Heart left ventricle (tissue), 16 donors: ENCODE results near the gene PGM1. TPM values are rescaled to one million over a fixed set of nuclear protein-coding genes. Genes with fewer than 3 reads are reported as not detected.

ENCODE experiments used
- ATAC-seq, 4 donors: fragments of 200-7000 bp; cut with Tn5 transposase; one replicate each; pipeline ENCODE4 v1.9.1; 2020 to 2022; ENCODE audit warnings: moderate library complexity in 4 of 4, mild to moderate bottlenecking in 3 of 4, moderate number of reproducible peaks in 1 of 4
- DNase-seq, 5 donors: peaks; one replicate each; pipeline ENCODE4 v3.0.0-alpha.2; 2020
- H3K27ac ChIP-seq, 12 donors: fragments of 200-600 bp; sonication (generic) in 4 of 12; one replicate each; pipeline versions ENCODE4 v1.5.0 to v1.8.0; 2016 to 2022; ENCODE audit warnings: mild to moderate bottlenecking in 2 of 12
- H3K27me3 ChIP-seq, 9 donors: fragments of 200-600 bp; sonication (generic) in 2 of 9; one replicate each; pipeline versions ENCODE4 v1.5.1 to v1.8.0; 2016 to 2022; ENCODE audit warnings: mild to moderate bottlenecking in 3 of 9
- H3K36me3 ChIP-seq, 9 donors: fragments of 200-600 bp; sonication (generic) in 2 of 9; one replicate each; pipeline versions ENCODE4 v1.5.0 to v1.8.0; 2018 to 2022; ENCODE audit warnings: mild to moderate bottlenecking in 2 of 9
- H3K4me1 ChIP-seq, 12 donors: fragments of 200-600 bp; sonication (generic) in 4 of 12; one replicate each; pipeline versions ENCODE4 v1.5.0 to v1.8.0; 2016 to 2022; ENCODE audit warnings: mild to moderate bottlenecking in 3 of 12
- H3K4me3 ChIP-seq, 12 donors: fragments of 200-600 bp; sonication (generic) in 4 of 12; one replicate each; pipeline versions ENCODE4 v1.5.0 to v1.8.0; 2017 to 2022; ENCODE audit warnings: mild to moderate bottlenecking in 9 of 12, moderate library complexity in 4 of 12
- H3K9me3 ChIP-seq, 12 donors: fragments of 200-600 bp; sonication (generic) in 4 of 12; one replicate each; pipeline versions ENCODE4 v1.5.0 to v1.8.0; 2016 to 2022; ENCODE audit warnings: mild to moderate bottlenecking in 1 of 12
- CTCF ChIP-seq, 12 donors: fragments of 200-600 bp; sonication (generic) in 4 of 12; IDR thresholded peaks; one replicate each; pipeline versions ENCODE4 v1.5.0 to v1.8.0; 2018 to 2022; ENCODE audit warnings: antibody characterized with exemption in 12 of 12, mild to moderate bottlenecking in 5 of 12
- POLR2A ChIP-seq, 2 donors: fragments of 450-650 bp; IDR thresholded peaks; one replicate each; pipeline ENCODE4 v1.6.1; 2017; ENCODE audit warnings: antibody characterized with exemption in 2 of 2, mild to moderate bottlenecking in 2 of 2, moderate library complexity in 2 of 2
- WGBS, 4 donors: extraction: QIAGEN DNeasy Blood & Tissue Kit in 2 of 4; methylation state at CpG; one replicate each; pipeline versions ENCODE4 v1.1.5 to v1.1.7; 2013 to 2018; 5-methylcytosine and 5-hydroxymethylcytosine counted together
- intact Hi-C, 10 donors: fragments of 100-400 bp; cut with DNase I; formaldehyde crosslinking; loops; one replicate each; pipeline versions ENCODE4 v1.11.1 to v1.14.2; 2022
- polyA plus RNA-seq, 2 donors: library from polyadenylated mRNA; stranded (reverse); fragments of 200-250 nt; gene quantifications; one replicate each; pipeline ENCODE4 v1.2.3, GENCODE V29; 2013
- total RNA-seq, 9 donors: library from RNA; depleted of rRNA in 2 of 9; stranded (reverse); fragments of >200 nt in 2 of 9; fragmentation: NEBNext Ultra II Directional in 3 of 9; extraction: Animal tissue kit (Norgen Biotek cat#: 25700) in 3 of 9; gene quantifications; one replicate each; pipeline versions ENCODE4 v1.1.0 to v1.2.4, GENCODE V29; 2016 to 2023
- donor health status: ischemic (EF 13 %, LVEDD 7.1; RV severe dilation, severe dysfunction).
- donor health status: healthy with polysubstance abuse.
- donor health status: DM: no; HTN: yes; CAD: no.
- donor health status: DM: no; HTN: no; CAD: no.
- donor health status: ischemic (EF 25% LVEDD 6.9; RV normal size, moderate dysfunction).
- donor health status: ischemic (EF 25% LVEDD 5.7; RV mildly dilated, moderate dysfunction).
- donor health status: healthy.
- donor health status: DM: yes; HTN: yes; CAD: no.
- donor health status: ischemic (EF 35%, LVEDD 5.7; RV mildly dilated, moderate dysfunction).
- donor health status: nonischemic (EF 11% LVEDD 7.7; RV severe dilation, severe dysfunction).
- donor health status: DM: yes; HTN: yes; CAD: no.
- donor health status: PGD.
- donor health status: ischemic (EF 29% LVEDD 5.4; RV normal size, mild dysfunction).
- donor health status: nonischemic (EF 23%, LVEDD 6.1; RV moderate dilation, normal function).

The PGM1 gene
- total and polyA plus RNA-seq, 11 donors: 51.4 to 419 (median 258) TPM

GRCh38 chr1:63686696-63687095 lies 93.5 kb downstream of the PGM1 start:
- intact Hi-C loops: loop anchor here in 2 of 10 donors (5.0 kb wide), 3 partner anchors 69 to 556 kb away; no protein-coding TSS in a partner anchor

GRCh38 chr1:63688302-63688890 lies 95.2 kb downstream of the PGM1 start:
- no peak for DNase-seq
- Histone ChIP-seq H3K27me3 (no peaks in the 10 kb centered on the region), H3K27ac (no peak overlapping the region), H3K9me3 (no peaks in the 10 kb centered on the region), H3K4me1 (peaks cover 0 to 12% (median 5%) of the 10 kb centered on the region in 12 donors), H3K36me3 (no peaks in the 10 kb centered on the region), H3K4me3 (no peak overlapping the region)
- no peak for TF ChIP-seq CTCF (IDR thresholded peaks at IDR 0.05)
- no peak for TF ChIP-seq POLR2A (IDR thresholded peaks at IDR 0.05)
- intact Hi-C loops: loop anchor here in 2 of 10 donors (5.0 kb wide), 3 partner anchors 71 to 554 kb away; no protein-coding TSS in a partner anchor
- ATAC-seq: no peak
- 52 to 70% (median 59%) methylated on average over 6 of the region's 6 CpGs for WGBS, 4 donors

More at GRCh38 chr1:63686696-63687095, 93.5 kb downstream of the PGM1 start:
- no peaks in the 10 kb centered on the region for H3K9me3 ChIP-seq
- TF ChIP-seq POLR2A (IDR thresholded peaks at IDR 0.05) (no peak), CTCF (IDR thresholded peaks at IDR 0.05) (no peak)
- H3K27me3 ChIP-seq: no peaks in the 10 kb centered on the region
- WGBS, 4 donors: 96 to 100% (median 99%) methylated on average over 1 of the region's 1 CpG
- no peak for ATAC-seq
- no peak overlapping the region for H3K27ac ChIP-seq
- no peak for DNase-seq
- H3K36me3 ChIP-seq: no peaks in the 10 kb centered on the region
- H3K4me3 ChIP-seq: no peak overlapping the region
- peaks cover 0 to 5% (median 0%) of the 10 kb centered on the region in 12 donors for H3K4me1 ChIP-seq

- peak overlapping the region in 2 of 12 donors; percentile 27 to 40 for H3K27ac ChIP-seq
- TF ChIP-seq POLR2A (IDR thresholded peaks at IDR 0.05) (no peak), CTCF (IDR thresholded peaks at IDR 0.05) (no peak)
- 79 to 88% (median 86%) methylated on average over 6 of the region's 6 CpGs for WGBS, 4 donors
Measured at GRCh38 chr1:63690966-63691700, 97.9 kb downstream of the PGM1 start.

More at GRCh38 chr1:63690966-63691700, 97.9 kb downstream of the PGM1 start:
- Histone ChIP-seq H3K36me3 (no peaks in the 10 kb centered on the region), H3K4me3 (no peak overlapping the region), H3K4me1 (peaks cover 0 to 20% (median 6%) of the 10 kb centered on the region in 12 donors), H3K9me3 (no peaks in the 10 kb centered on the region), H3K27me3 (no peaks in the 10 kb centered on the region)
- DNase-seq (no peak), ATAC-seq (no peak)
- intact Hi-C loops: loop anchor here in 9 of 10 donors (5.0 to 10.0 kb wide), 13 partner anchors 81 to 551 kb away; partner anchors contain the start of gene ROR1 (in 1 of the 9)
